H9 (cell line): Measurements from ENCODE around the gene BDP1. TPM values are rescaled to one million over a fixed set of nuclear protein-coding genes. Genes with fewer than 3 reads are reported as not detected.

Source experiments
- DNase-seq: peaks from one replicate; pipeline ENCODE4 v3.0.0-alpha.2; 2017
- H2AFZ ChIP-seq: one replicate; pipeline ENCODE4 v1.6.1; 2013; ENCODE audit warnings: mild to moderate bottlenecking, low read length, control low read depth, moderate library complexity
- H2AK5ac ChIP-seq: 2 replicates; pipeline ENCODE4 v1.6.1; 2013; ENCODE audit warnings: low read length, control low read depth, mixed read lengths; ENCODE audit not compliant: insufficient read length
- H2BK120ac ChIP-seq: one replicate; pipeline ENCODE4 v1.6.1; 2013; ENCODE audit warnings: low read depth, mild to moderate bottlenecking, low read length, control low read depth, inconsistent platforms; ENCODE audit not compliant: poor library complexity, severe bottlenecking
- H2BK12ac ChIP-seq: 2 replicates; pipeline ENCODE4 v1.6.1; 2013; ENCODE audit warnings: low read length, control low read depth, mixed read lengths, low read depth; ENCODE audit not compliant: insufficient read length
- H2BK15ac ChIP-seq: 2 replicates; pipeline ENCODE4 v1.6.1; 2013; ENCODE audit warnings: low read depth, low read length, control low read depth
- H2BK20ac ChIP-seq: one replicate; pipeline ENCODE4 v1.6.1; 2013; ENCODE audit warnings: low read depth, mild to moderate bottlenecking, low read length, control low read depth, inconsistent platforms; ENCODE audit not compliant: poor library complexity, severe bottlenecking
- H2BK5ac ChIP-seq: 2 replicates; pipeline ENCODE4 v1.6.1; 2013; ENCODE audit warnings: low read length, control low read depth, mixed read lengths; ENCODE audit not compliant: insufficient read length
- H3K14ac ChIP-seq: 2 replicates; pipeline ENCODE4 v1.6.1; 2013; ENCODE audit warnings: low read length, control low read depth; ENCODE audit not compliant: insufficient read depth
- H3K18ac ChIP-seq: 2 replicates; pipeline ENCODE4 v1.6.1; 2013; ENCODE audit warnings: low read depth, mild to moderate bottlenecking, mixed read lengths, low read length, control low read depth; ENCODE audit not compliant: insufficient read length
- H3K23ac ChIP-seq: 2 replicates; pipeline ENCODE4 v1.6.1; 2013; ENCODE audit warnings: low read length, control low read depth, mixed read lengths, low read depth; ENCODE audit not compliant: insufficient read length
- H3K23me2 ChIP-seq: 2 replicates; pipeline ENCODE4 v1.6.1; 2013; ENCODE audit warnings: low read depth, mild to moderate bottlenecking, mixed read lengths, low read length, control low read depth; ENCODE audit not compliant: insufficient read length, poor library complexity, severe bottlenecking
- H3K27ac ChIP-seq: 2 replicates; pipeline ENCODE4 v1.5.1; 2013; ENCODE audit warnings: low read length, control low read depth, mixed read lengths, low read depth; ENCODE audit not compliant: insufficient read length
- H3K27me3 ChIP-seq: 2 replicates; pipeline ENCODE4 v1.6.1; 2013; ENCODE audit warnings: low read length, control low read depth, inconsistent platforms; ENCODE audit not compliant: insufficient read depth
- H3K4ac ChIP-seq: 2 replicates; pipeline ENCODE4 v1.6.1; 2013; ENCODE audit warnings: low read depth, mild to moderate bottlenecking, control low read depth, inconsistent platforms, low read length, moderate library complexity
- H3K4me1 ChIP-seq: 2 replicates; pipeline ENCODE4 v1.6.1; 2013; ENCODE audit warnings: low read length, control low read depth, inconsistent platforms; ENCODE audit not compliant: insufficient read depth
- H3K4me2 ChIP-seq: 2 replicates; pipeline ENCODE4 v1.6.1; 2013; ENCODE audit warnings: low read length, control low read depth, mixed read lengths; ENCODE audit not compliant: insufficient read length, insufficient read depth
- H3K56ac ChIP-seq: 2 replicates; pipeline ENCODE4 v1.6.1; 2013; ENCODE audit warnings: low read depth, mild to moderate bottlenecking, mixed read lengths, low read length, control low read depth; ENCODE audit not compliant: insufficient read length
- H3K79me1 ChIP-seq: 2 replicates; pipeline ENCODE4 v1.6.1; 2013; ENCODE audit warnings: low read depth, mild to moderate bottlenecking, moderate library complexity, low read length, control low read depth, inconsistent platforms; ENCODE audit not compliant: insufficient read depth, poor library complexity, severe bottlenecking
- H3K79me2 ChIP-seq: 2 replicates; pipeline ENCODE4 v1.6.1; 2013; ENCODE audit warnings: low read length, control low read depth, inconsistent platforms; ENCODE audit not compliant: insufficient read depth
- H3K9ac ChIP-seq: 2 replicates; pipeline ENCODE4 v1.6.1; 2013; ENCODE audit warnings: low read length, control low read depth, mixed read lengths; ENCODE audit not compliant: insufficient read length; ENCODE audit errors: extremely low read depth
- H3K9me3 ChIP-seq: one replicate; pipeline ENCODE4 v1.6.1; 2013; ENCODE audit warnings: low read depth, low read length, inconsistent platforms; ENCODE audit not compliant: control insufficient read depth
- H3T11ph ChIP-seq: one replicate; pipeline ENCODE4 v1.6.1; 2013; ENCODE audit warnings: mild to moderate bottlenecking, low read length, control low read depth, inconsistent platforms
- H4K20me1 ChIP-seq: one replicate; pipeline ENCODE4 v1.6.1; 2013; ENCODE audit not compliant: control insufficient read depth, insufficient read length, insufficient read depth
- H4K5ac ChIP-seq: 2 replicates; pipeline ENCODE4 v1.6.1; 2013; ENCODE audit warnings: low read depth, mild to moderate bottlenecking, mixed read lengths, low read length, control low read depth; ENCODE audit not compliant: insufficient read length
- H4K8ac ChIP-seq: replicated peaks from 2 replicates; pipeline ENCODE4 v1.6.1; 2013; ENCODE audit warnings: low read length, control low read depth, mixed read lengths, low read depth; ENCODE audit not compliant: insufficient read length
- H4K91ac ChIP-seq: 2 replicates; pipeline ENCODE4 v1.6.1; 2013; ENCODE audit warnings: low read depth, mild to moderate bottlenecking, moderate library complexity, mixed read lengths, low read length, control low read depth; ENCODE audit not compliant: insufficient read length
- H3K27ac Mint-ChIP-seq, 3 experiments: 2 replicates in 2 of 3; 3 replicates in 1 of 3; pipeline ENCODE4 v1.8.0; 2020 to 2021; ENCODE audit warnings: mixed read lengths in 3 of 3, mild to moderate bottlenecking in 1 of 3, moderate library complexity in 1 of 3
- H3K27me3 Mint-ChIP-seq: 2 replicates; pipeline ENCODE4 v1.8.0; 2021; ENCODE audit warnings: low read depth, mild to moderate bottlenecking, moderate library complexity, mixed read lengths
- H3K36me3 Mint-ChIP-seq, 3 experiments: 2 replicates in 2 of 3; 3 replicates in 1 of 3; pipeline ENCODE4 v1.8.0; 2020 to 2021; ENCODE audit warnings: low read depth in 3 of 3, mixed read lengths in 3 of 3; ENCODE audit not compliant: insufficient read depth in 1 of 3
- H3K4me1 Mint-ChIP-seq, 2 experiments: 2 replicates each; pipeline ENCODE4 v1.8.0; 2020; ENCODE audit warnings: mixed read lengths in 2 of 2
- H3K4me3 Mint-ChIP-seq, 2 experiments: 2 replicates in 1 of 2; 3 replicates in 1 of 2; pipeline ENCODE4 v1.8.0; 2020 to 2021; ENCODE audit warnings: mild to moderate bottlenecking in 2 of 2, mixed read lengths in 2 of 2, moderate library complexity in 1 of 2
- H3K9me3 Mint-ChIP-seq, 2 experiments: 2 replicates in 1 of 2; 3 replicates in 1 of 2; pipeline ENCODE4 v1.8.0; 2020; ENCODE audit warnings: mild to moderate bottlenecking in 2 of 2, mixed read lengths in 2 of 2, moderate library complexity in 1 of 2
- CTCF ChIP-seq: fragments of 200-600 bp; sonication (generic); conservative IDR thresholded peaks from 3 replicates; pipeline ENCODE4 v1.8.0; 2021; ENCODE audit warnings: antibody characterized with exemption, mild to moderate bottlenecking
- WGBS: extraction: QIAGEN DNeasy Blood & Tissue Kit; methylation state at CpG from one replicate; pipeline ENCODE4 v1.1.7; 2013; ENCODE audit warnings: missing lambda C conversion rate, low lambda C conversion rate, mixed read lengths; ENCODE audit not compliant: insufficient read length; ENCODE audit errors: extremely low coverage; 5-methylcytosine and 5-hydroxymethylcytosine counted together
- total RNA-seq: library from RNA; stranded (reverse); gene quantifications from 2 replicates; pipeline ENCODE4 v1.2.1, GENCODE V29; 2021

Gene BDP1
- total RNA-seq, 1 experiment from 2014 or later, result 31.5 TPM

DNA sequence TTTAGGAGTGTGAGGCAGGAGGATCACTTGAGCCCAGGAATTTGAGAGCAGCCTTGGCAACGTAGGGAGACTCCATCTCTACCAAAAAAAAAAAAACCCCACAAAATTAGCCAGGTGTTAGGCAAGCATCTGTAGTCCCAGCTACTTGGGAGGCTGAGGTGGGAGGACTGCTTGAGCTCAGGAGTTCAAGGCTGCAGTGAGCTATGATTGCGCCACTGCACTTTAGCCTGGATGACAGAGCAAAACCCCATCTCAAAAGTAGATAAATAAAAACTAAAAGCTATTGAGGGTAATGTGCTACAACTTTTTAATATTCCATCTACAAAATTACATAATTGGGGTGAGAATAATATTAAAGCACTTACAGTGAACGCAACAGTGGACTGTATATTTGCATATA, 5.9 kb downstream of the BDP1 start:
- no peak overlapping the region for H4K5ac ChIP-seq
- H3K36me3 Mint-ChIP-seq, result peaks cover 28 to 68% (median 61%) of the 10 kb centered on the region in 3 experiments; a peak in 6 of 7 replicates

More for the DNA sequence above, 5.9 kb downstream of the BDP1 start:
- no peak overlapping the region for H2BK20ac ChIP-seq
- no peaks in the 10 kb centered on the region for H3K9me3 ChIP-seq
- Mint-ChIP-seq H3K27me3 (no peaks in the 10 kb centered on the region), H3K4me1 (peaks cover 7% of the 10 kb centered on the region in 2 experiments), H3K4me3 (no peak overlapping the region), H3K27ac (no peak overlapping the region), H3K9me3 (no peaks in the 10 kb centered on the region)
- H2BK120ac ChIP-seq, result no peak overlapping the region
- H2BK15ac ChIP-seq, result no peak overlapping the region
- no peak overlapping the region for H3K23ac ChIP-seq
- H3T11ph ChIP-seq, result no peak overlapping the region
- peaks cover 6% of the 10 kb centered on the region; the same call in 1 of the 2 replicates for H3K79me2 ChIP-seq
- no peak overlapping the region for H2BK5ac ChIP-seq
- H3K79me1 ChIP-seq, result peaks cover 3% of the 10 kb centered on the region
- WGBS, result no CpG with 5 or more reads among the region's 3 CpGs
- no peak overlapping the region for H3K9ac ChIP-seq
- TF ChIP-seq CTCF, result no peak
- H2BK12ac ChIP-seq, result no peak overlapping the region
- no peak overlapping the region for H3K4me2 ChIP-seq
- H4K8ac ChIP-seq, result no peak overlapping the region
- no peak overlapping the region for H3K4ac ChIP-seq
- no peak overlapping the region for H3K56ac ChIP-seq
- H3K27ac ChIP-seq, result no peak overlapping the region
- no peaks in the 10 kb centered on the region for H3K27me3 ChIP-seq
- H3K18ac ChIP-seq, result no peak overlapping the region
- H4K91ac ChIP-seq, result no peak overlapping the region
- DNase-seq, result no peak
- H3K4me1 ChIP-seq, result no peaks in the 10 kb centered on the region
- H3K23me2 ChIP-seq, result no peaks in the 10 kb centered on the region
- H2AK5ac ChIP-seq, result no peak overlapping the region
- no peaks in the 10 kb centered on the region for H4K20me1 ChIP-seq
- H2AFZ ChIP-seq, result no peak overlapping the region
- no peak overlapping the region for H3K14ac ChIP-seq
